HEK293T (cell line): ENCODE data around the gene JAK1.

Experiments
- CTCF ChIA-PET: fragments of 350-600 bp; formaldehyde crosslinking; extraction: SDS; loops from one replicate; lab custom pipeline; 2021; ENCODE audit warnings: antibody characterized with exemption, inconsistent platforms; lab: Yijun Ruan, JAX
- POLR2A ChIA-PET: fragments of 350-600 bp; formaldehyde crosslinking; extraction: SDS; loops from one replicate; lab custom pipeline; 2020; ENCODE audit warnings: antibody characterized with exemption, inconsistent platforms; lab: Yijun Ruan, JAX
- DNase-seq: peaks from one replicate; pipeline ENCODE4 v3.0.0; 2012; ENCODE audit warnings: mixed read lengths; ENCODE audit errors: extremely low spot score
- ARNT ChIP-seq: fragments of 450-650 bp; IDR thresholded peaks from 2 replicates; pipeline ENCODE4 v1.6.1; 2017; ENCODE audit warnings: mild to moderate bottlenecking
- BHLHE40 ChIP-seq: fragments of 450-650 bp; IDR thresholded peaks from 2 replicates; pipeline ENCODE4 v1.6.1; 2016; ENCODE audit warnings: mild to moderate bottlenecking, moderate library complexity, borderline replicate concordance
- CTBP1 ChIP-seq: fragments of 450-650 bp; IDR thresholded peaks from 2 replicates; pipeline ENCODE4 v1.6.1; 2016; ENCODE audit warnings: borderline replicate concordance
- ELF4 ChIP-seq: fragments of 450-650 bp; IDR thresholded peaks from 2 replicates; pipeline ENCODE4 v1.6.1; 2017; ENCODE audit warnings: antibody characterized with exemption
- FOXA1 ChIP-seq: fragments of 450-650 bp; IDR thresholded peaks from 2 replicates; pipeline ENCODE4 v1.6.1; 2016; ENCODE audit warnings: mild to moderate bottlenecking
- FOXK2 ChIP-seq: fragments of 450-650 bp; IDR thresholded peaks from 2 replicates; pipeline ENCODE4 v1.6.1; 2016; ENCODE audit warnings: mild to moderate bottlenecking
- FOXM1 ChIP-seq: fragments of 450-650 bp; IDR thresholded peaks from 2 replicates; pipeline ENCODE4 v1.6.1; 2017; ENCODE audit warnings: mild to moderate bottlenecking, borderline replicate concordance
- HDGF ChIP-seq: fragments of 450-650 bp; IDR thresholded peaks from 2 replicates; pipeline ENCODE4 v1.6.1; 2017; ENCODE audit warnings: antibody characterized with exemption, borderline replicate concordance
- L3MBTL2 ChIP-seq: fragments of 450-650 bp; conservative IDR thresholded peaks from 2 replicates; pipeline ENCODE4 v1.6.1; 2016; ENCODE audit warnings: mild to moderate bottlenecking
- LEF1 ChIP-seq: fragments of 450-650 bp; IDR thresholded peaks from 2 replicates; pipeline ENCODE4 v1.6.1; 2017; ENCODE audit warnings: mild to moderate bottlenecking, borderline replicate concordance
- NFRKB ChIP-seq: fragments of 450-650 bp; IDR thresholded peaks from 2 replicates; pipeline ENCODE4 v1.6.1; 2016; ENCODE audit warnings: mild to moderate bottlenecking, moderate library complexity
- PKNOX1 ChIP-seq: fragments of 450-650 bp; IDR thresholded peaks from 2 replicates; pipeline ENCODE4 v1.6.1; 2016
- SP1 ChIP-seq: fragments of 450-650 bp; IDR thresholded peaks from 2 replicates; pipeline ENCODE4 v1.6.1; 2017
- SUZ12 ChIP-seq: fragments of 450-650 bp; IDR thresholded peaks from 2 replicates; pipeline ENCODE4 v1.6.1; 2016; ENCODE audit warnings: mild to moderate bottlenecking
- TARDBP ChIP-seq: fragments of 450-650 bp; IDR thresholded peaks from 2 replicates; pipeline ENCODE4 v1.6.1; 2016
- ZNF384 ChIP-seq: fragments of 450-650 bp; IDR thresholded peaks from 2 replicates; pipeline ENCODE4 v1.6.1; 2016

Gene JAK1

GRCh38 chr1:64959986-64960385 is 6.4 kb downstream of the JAK1 start:
- TF ChIP-seq BHLHE40: no peak
- no peak for TF ChIP-seq FOXK2
- no peak for TF ChIP-seq FOXM1
- no peak for TF ChIP-seq ELF4
- POLR2A ChIA-PET: no interaction called here
- CTCF ChIA-PET: no interaction called here
- DNase-seq: no peak

GRCh38 chr1:64956733-64957441 is 9.5 kb downstream of the JAK1 start:
- no peak for TF ChIP-seq ELF4
- no peak for TF ChIP-seq TARDBP
- no peak for TF ChIP-seq L3MBTL2
- TF ChIP-seq CTBP1: no peak
- TF ChIP-seq NFRKB: no peak
- TF ChIP-seq PKNOX1: no peak
- TF ChIP-seq ZNF384: no peak
- TF ChIP-seq LEF1: no peak
- no peak for TF ChIP-seq SP1
- no peak for TF ChIP-seq FOXK2
- no peak for TF ChIP-seq FOXA1
- TF ChIP-seq FOXM1: no peak
- TF ChIP-seq BHLHE40: no peak
- TF ChIP-seq SUZ12: no peak
- no peak for DNase-seq
- ChIA-PET CTCF (no interaction called here), POLR2A (interaction anchor here (1.3 kb wide), 1 partner anchor 8 kb away, joined by 4 read pairs; no protein-coding TSS in a partner anchor)

- TF ChIP-seq FOXM1 (no peak), BHLHE40 (no peak), SP1 (no peak), LEF1 (no peak), FOXA1 (no peak), TARDBP (no peak), ELF4 (no peak)
- ChIA-PET POLR2A (interaction anchor here (0.7 to 1.3 kb wide), 2 partner anchors 9 to 1540 kb away, joined by 3 to 4 read pairs; no protein-coding TSS in a partner anchor), CTCF (no interaction called here)
- DNase-seq: no peak
Observed at GRCh38 chr1:64956010-64956640, 10.2 kb downstream of the JAK1 start.

GRCh38 chr1:64955097-64956009 is 11.0 kb downstream of the JAK1 start:
- DNase-seq: peak; percentile 45
- POLR2A ChIA-PET: interaction anchor here (0.7 to 1.3 kb wide), 2 partner anchors 10 to 1539 kb away, joined by 3 to 4 read pairs; no protein-coding TSS in a partner anchor
- CTCF ChIA-PET: no interaction called here

GRCh38 chr1:64953241-64953640 is 13.1 kb downstream of the JAK1 start:
- POLR2A ChIA-PET: interaction anchor here (1.0 kb wide), 1 partner anchor 13 kb away, joined by 7 read pairs; the partner anchor contains the start of gene JAK1
- TF ChIP-seq ZNF384 (no peak), TARDBP (no peak), SP1 (no peak), FOXK2 (no peak), BHLHE40 (no peak), FOXM1 (no peak), PKNOX1 (no peak), FOXA1 (no peak), LEF1 (no peak), NFRKB (no peak), HDGF (no peak), L3MBTL2 (no peak), ARNT (no peak), CTBP1 (no peak), SUZ12 (no peak), ELF4 (no peak)
- no peak for DNase-seq
- CTCF ChIA-PET: no interaction called here

More at GRCh38 chr1:64955097-64956009, 11.0 kb downstream of the JAK1 start:
- no peak for TF ChIP-seq FOXK2
- TF ChIP-seq L3MBTL2: peak; percentile 32
- TF ChIP-seq SUZ12: no peak

- POLR2A ChIA-PET: no interaction called here
- TF ChIP-seq ZNF384 (0 out of 2 replicates have a peak, but pooled peaks have one; percentile 29), FOXA1 (no peak)
- no peak for DNase-seq
- CTCF ChIA-PET: no interaction called here
Observed at GRCh38 chr1:64950284-64950809, 16.0 kb downstream of the JAK1 start.
